MM.1S (cell line): ENCODE results near the gene CAMKK2.

Experiments used
- DNase-seq: peaks from one replicate; pipeline ENCODE4 v3.0.0-alpha.2; 2015
- H2AFZ ChIP-seq: fragments of 300-600 bp; sonication (generic); 2 replicates; pipeline ENCODE4 v1.6.0; 2016; ENCODE audit warnings: antibody characterized with exemption, low read length
- H3F3A ChIP-seq: fragments of 300-600 bp; sonication (generic); 2 replicates; pipeline ENCODE4 v1.6.1; 2016; ENCODE audit warnings: mild to moderate bottlenecking, antibody characterized with exemption, low read length, moderate library complexity, mixed read lengths; ENCODE audit not compliant: insufficient read depth
- H3K27ac ChIP-seq: fragments of 300-600 bp; sonication (generic); 2 replicates; pipeline ENCODE4 v1.5.1; 2016; ENCODE audit warnings: mild to moderate bottlenecking, low read length
- H3K27me3 ChIP-seq: fragments of 300-600 bp; sonication (generic); replicated peaks from 2 replicates; pipeline ENCODE4 v1.6.0; 2016; ENCODE audit warnings: low read length; ENCODE audit not compliant: insufficient read depth
- H3K36me3 ChIP-seq: fragments of 300-600 bp; sonication (generic); replicated peaks from 2 replicates; pipeline ENCODE4 v1.6.1; 2016; ENCODE audit warnings: mild to moderate bottlenecking, low read length, mixed read lengths; ENCODE audit not compliant: insufficient read depth
- H3K4me1 ChIP-seq: fragments of 300-600 bp; sonication (generic); 2 replicates; pipeline ENCODE4 v1.6.1; 2016; ENCODE audit warnings: low read length, mixed read lengths
- H3K4me2 ChIP-seq: fragments of 300-600 bp; sonication (generic); 2 replicates; pipeline ENCODE4 v1.6.0; 2016; ENCODE audit warnings: low read depth, low read length
- H3K4me3 ChIP-seq: fragments of 300-600 bp; sonication (generic); 2 replicates; pipeline ENCODE4 v1.5.1; 2016; ENCODE audit warnings: low read length, mixed read lengths
- H3K79me2 ChIP-seq: fragments of 300-600 bp; sonication (generic); 2 replicates; pipeline ENCODE4 v1.6.1; 2016; ENCODE audit warnings: mixed run types, low read length, mixed read lengths
- H3K9ac ChIP-seq: fragments of 300-600 bp; sonication (generic); 2 replicates; pipeline ENCODE4 v1.6.1; 2016; ENCODE audit warnings: low read length, mixed read lengths
- H3K9me2 ChIP-seq: fragments of 300-600 bp; sonication (generic); replicated peaks from 2 replicates; pipeline ENCODE4 v1.6.1; 2016; ENCODE audit warnings: mild to moderate bottlenecking, low read length, mixed read lengths; ENCODE audit not compliant: insufficient read depth
- H3K9me3 ChIP-seq: fragments of 300-600 bp; sonication (generic); replicated peaks from 2 replicates; pipeline ENCODE4 v1.6.1; 2016; ENCODE audit warnings: mild to moderate bottlenecking, low read length, mixed read lengths; ENCODE audit not compliant: insufficient read depth
- H4K20me1 ChIP-seq: fragments of 300-600 bp; sonication (generic); 2 replicates; pipeline ENCODE4 v1.6.1; 2016; ENCODE audit warnings: mild to moderate bottlenecking, low read length, moderate library complexity, mixed read lengths; ENCODE audit not compliant: insufficient read depth
- EZH2 ChIP-seq: fragments of 300-600 bp; sonication (generic); optimal IDR thresholded peaks from 2 replicates; pipeline ENCODE3; 2017; ENCODE audit warnings: low read depth, mild to moderate bottlenecking, antibody characterized with exemption, low read length, mixed read lengths
- EZH2phosphoT487 ChIP-seq: fragments of 300-600 bp; sonication (generic); IDR thresholded peaks from 2 replicates; pipeline ENCODE4 v1.6.1; 2018; ENCODE audit warnings: antibody characterized with exemption, low read length
- TF ChIP-seq, protein P1 (sequence below): fragments of 300-600 bp; sonication (generic); IDR thresholded peaks from 2 replicates; pipeline ENCODE4 v1.5.1; 2016; ENCODE audit warnings: antibody characterized with exemption, low read length, mixed read lengths

Gene CAMKK2

DNA sequence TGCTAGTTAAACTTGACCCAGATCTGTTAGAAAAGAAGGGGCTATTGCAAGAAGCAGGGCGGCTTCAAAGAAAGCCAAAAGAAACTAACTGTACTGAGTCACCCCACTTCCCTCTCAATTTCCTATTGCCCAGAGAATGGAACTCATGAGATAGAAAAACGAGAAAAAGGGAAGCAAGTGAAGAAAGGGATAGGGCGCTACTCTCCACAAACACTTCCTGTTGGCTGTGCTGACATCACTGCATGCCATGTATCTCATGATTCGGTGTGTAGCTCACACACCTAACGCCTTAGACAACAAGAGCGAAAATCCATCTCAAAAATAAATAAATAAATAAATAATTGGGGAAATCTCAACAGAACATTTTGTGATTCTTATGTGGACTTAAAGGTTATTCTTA lies 99.6 kb downstream of the CAMKK2 start:
- no peak overlapping the region for H3K4me3 ChIP-seq
- no peak overlapping the region for H3K27ac ChIP-seq
- H3K4me1 ChIP-seq: no peaks in the 10 kb centered on the region
- no peak for DNase-seq
- no peaks in the 10 kb centered on the region for H3K36me3 ChIP-seq
- no peak overlapping the region for H2AFZ ChIP-seq
- no peaks in the 10 kb centered on the region for H3K79me2 ChIP-seq
- H3K27me3 ChIP-seq: no peaks in the 10 kb centered on the region
- no peaks in the 10 kb centered on the region for H4K20me1 ChIP-seq
- TF ChIP-seq, protein P1, sequence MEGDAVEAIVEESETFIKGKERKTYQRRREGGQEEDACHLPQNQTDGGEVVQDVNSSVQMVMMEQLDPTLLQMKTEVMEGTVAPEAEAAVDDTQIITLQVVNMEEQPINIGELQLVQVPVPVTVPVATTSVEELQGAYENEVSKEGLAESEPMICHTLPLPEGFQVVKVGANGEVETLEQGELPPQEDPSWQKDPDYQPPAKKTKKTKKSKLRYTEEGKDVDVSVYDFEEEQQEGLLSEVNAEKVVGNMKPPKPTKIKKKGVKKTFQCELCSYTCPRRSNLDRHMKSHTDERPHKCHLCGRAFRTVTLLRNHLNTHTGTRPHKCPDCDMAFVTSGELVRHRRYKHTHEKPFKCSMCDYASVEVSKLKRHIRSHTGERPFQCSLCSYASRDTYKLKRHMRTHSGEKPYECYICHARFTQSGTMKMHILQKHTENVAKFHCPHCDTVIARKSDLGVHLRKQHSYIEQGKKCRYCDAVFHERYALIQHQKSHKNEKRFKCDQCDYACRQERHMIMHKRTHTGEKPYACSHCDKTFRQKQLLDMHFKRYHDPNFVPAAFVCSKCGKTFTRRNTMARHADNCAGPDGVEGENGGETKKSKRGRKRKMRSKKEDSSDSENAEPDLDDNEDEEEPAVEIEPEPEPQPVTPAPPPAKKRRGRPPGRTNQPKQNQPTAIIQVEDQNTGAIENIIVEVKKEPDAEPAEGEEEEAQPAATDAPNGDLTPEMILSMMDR: no peak
- TF ChIP-seq EZH2phosphoT487 (no peak), EZH2 (no peak)
- H3F3A ChIP-seq: no peaks in the 10 kb centered on the region
- no peaks in the 10 kb centered on the region for H3K9me2 ChIP-seq
- H3K9ac ChIP-seq: no peak overlapping the region
- no peak overlapping the region for H3K4me2 ChIP-seq
- H3K9me3 ChIP-seq: no peaks in the 10 kb centered on the region

DNA sequence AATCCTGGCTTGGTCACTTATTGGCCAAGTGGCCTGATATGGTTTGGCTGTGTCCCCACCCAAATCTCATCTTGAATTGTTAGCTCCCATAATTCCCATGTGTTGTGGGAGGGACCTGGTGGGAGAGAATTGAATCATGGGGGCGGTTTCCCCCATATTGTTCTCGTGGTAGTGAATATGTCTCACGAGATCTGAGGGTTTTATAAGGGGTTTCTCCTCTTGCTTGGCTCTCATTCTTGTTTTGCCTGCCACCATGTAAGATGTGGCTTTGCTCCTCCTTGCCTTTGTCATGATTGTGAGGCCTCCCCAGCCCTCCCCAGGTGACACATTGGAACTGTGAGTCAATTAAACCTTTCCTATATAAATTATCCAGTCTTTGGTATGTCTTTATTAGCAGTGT lies 105.4 kb downstream of the CAMKK2 start:
- H3K4me2 ChIP-seq: no peak overlapping the region
- H3K27ac ChIP-seq: no peak overlapping the region

GRCh38 chr12:121190523-121191031 lies 105.9 kb downstream of the CAMKK2 start:
- Histone ChIP-seq H2AFZ (no peak overlapping the region), H3K9me3 (no peaks in the 10 kb centered on the region), H3K27ac (no peak overlapping the region), H3F3A (no peaks in the 10 kb centered on the region), H3K4me3 (no peak overlapping the region), H3K4me1 (no peaks in the 10 kb centered on the region), H3K79me2 (no peaks in the 10 kb centered on the region), H4K20me1 (no peaks in the 10 kb centered on the region), H3K9ac (no peak overlapping the region), H3K4me2 (no peak overlapping the region), H3K9me2 (no peaks in the 10 kb centered on the region), H3K27me3 (no peaks in the 10 kb centered on the region), H3K36me3 (no peaks in the 10 kb centered on the region)
- no peak for TF ChIP-seq EZH2phosphoT487
- no peak for TF ChIP-seq EZH2
- TF ChIP-seq, protein P1: no peak
- DNase-seq: no peak

More for the DNA sequence above, 105.4 kb downstream of the CAMKK2 start:
- no peaks in the 10 kb centered on the region for H3F3A ChIP-seq
- H4K20me1 ChIP-seq: no peaks in the 10 kb centered on the region
- H3K4me1 ChIP-seq: no peaks in the 10 kb centered on the region
- no peak overlapping the region for H2AFZ ChIP-seq
- H3K4me3 ChIP-seq: no peak overlapping the region
- H3K27me3 ChIP-seq: no peaks in the 10 kb centered on the region
- H3K36me3 ChIP-seq: no peaks in the 10 kb centered on the region
- H3K79me2 ChIP-seq: no peaks in the 10 kb centered on the region
- no peaks in the 10 kb centered on the region for H3K9me3 ChIP-seq
- H3K9ac ChIP-seq: no peak overlapping the region
- no peaks in the 10 kb centered on the region for H3K9me2 ChIP-seq
- no peak for DNase-seq
- TF ChIP-seq EZH2: no peak
- TF ChIP-seq, protein P1: no peak
- TF ChIP-seq EZH2phosphoT487: no peak
